Measurements from ENCODE around the gene HNRNPC. TPM values are rescaled to one million over a fixed set of nuclear protein-coding genes. Genes with fewer than 3 reads are reported as not detected.
"Not testable (repeated sequence)": the region's sequence is repeated elsewhere in the genome, so short reads cannot be mapped to it uniquely, and the experiment has no call there.

The HNRNPC gene
- total RNA-seq, 8 experiments from 2014 or later: 566 to 1,062 (median 843) TPM

DNA sequence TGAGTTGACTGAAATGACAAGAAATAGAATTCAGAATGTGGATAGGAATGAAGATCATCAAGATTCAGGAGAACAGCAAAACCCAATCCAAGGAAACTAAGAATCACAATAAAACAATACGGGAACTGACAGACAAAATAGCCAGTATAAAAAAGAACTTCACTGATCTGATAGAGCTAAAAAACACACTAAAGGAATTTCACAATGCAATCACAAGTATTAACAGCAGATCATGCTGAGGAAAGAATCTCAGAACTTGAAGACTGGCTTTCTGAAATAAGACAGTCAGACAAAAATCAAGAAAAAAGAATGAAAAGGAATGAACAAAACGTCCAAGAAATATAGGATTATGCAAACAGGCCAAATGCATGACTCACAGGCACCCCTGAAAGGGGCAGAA is 98.1 kb downstream of the HNRNPC start:
- no peak for ATAC-seq (replicated peaks in 6 of 8)
- Histone ChIP-seq H3K27ac (no peak overlapping the region), H3K4me1 (replicated peaks in 1 of 2) (no peaks in the 10 kb centered on the region), H3K4me3 (no peak overlapping the region)
- in situ Hi-C loops (cut with MboI; ENCODE audit: low pct_unique_long_range_greater_than_20kb in 2 of 9, low sequenced_read_pairs in 9 of 9, unreplicated experiment in 9 of 9): no loop called here
- WGBS, 10 experiments: 37 to 58% (median 47%) methylated on average over 2 of the region's 2 CpGs; no CpG with 5 or more reads in 2 of the 10 experiments

DNA sequence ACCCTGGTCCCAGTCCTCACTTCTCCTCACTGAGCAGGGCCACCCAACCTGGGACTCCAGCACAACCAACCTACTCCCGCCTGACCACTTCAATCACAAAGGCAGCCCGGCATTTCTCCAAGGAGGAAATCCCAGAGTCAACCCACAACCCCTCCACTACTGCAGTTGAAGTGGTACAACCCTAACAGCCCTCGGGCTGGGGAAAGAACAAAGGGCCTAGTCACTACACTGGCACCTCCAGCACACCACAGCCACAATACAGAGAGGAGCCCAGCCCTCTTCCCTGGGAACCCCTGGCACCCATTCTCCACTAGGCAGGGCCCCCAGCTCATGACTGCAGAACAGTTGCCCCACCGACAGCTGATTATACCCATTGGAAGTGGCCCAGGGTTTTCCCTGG is 99.7 kb downstream of the HNRNPC start:
- in situ Hi-C loops (cut with MboI; ENCODE audit: low pct_unique_long_range_greater_than_20kb in 2 of 9, low sequenced_read_pairs in 9 of 9, unreplicated experiment in 9 of 9): no loop called here
- ATAC-seq (replicated peaks in 6 of 8): no peak
- 0 to 80% (median 71%) methylated on average over 1 to 3 of the region's 4 CpGs; no CpG with 5 or more reads in 6 of the 10 experiments for WGBS, 10 experiments

DNA sequence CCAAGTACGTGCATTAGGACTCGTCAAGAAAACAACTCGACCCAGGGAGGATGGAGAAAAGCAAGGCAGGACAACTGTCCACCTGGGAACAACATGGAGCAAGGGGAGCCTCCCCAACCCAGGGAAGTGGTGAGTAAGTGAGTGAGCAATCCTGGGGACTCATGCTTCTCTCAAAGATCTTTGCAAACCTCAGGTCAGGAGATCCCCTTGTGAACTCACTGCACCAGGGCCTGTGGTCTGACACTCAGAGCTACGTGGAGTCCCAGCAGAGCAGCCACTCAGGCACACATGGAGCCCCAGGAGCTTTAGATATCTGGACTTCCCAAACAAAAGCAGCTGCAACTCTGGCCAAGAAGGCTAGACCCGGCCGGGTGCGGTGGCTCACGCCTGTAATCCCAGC is 101.2 kb downstream of the HNRNPC start:
- H3K27ac ChIP-seq: no peak overlapping the region
- H3K4me3 ChIP-seq: no peak overlapping the region
- no peak for ATAC-seq (replicated peaks in 6 of 8)
- 40 to 100% (median 63%) methylated on average over 2 to 4 of the region's 8 CpGs; no CpG with 5 or more reads in 4 of the 10 experiments for WGBS, 10 experiments
- in situ Hi-C loops (cut with MboI; ENCODE audit: low pct_unique_long_range_greater_than_20kb in 2 of 9, low sequenced_read_pairs in 9 of 9, unreplicated experiment in 9 of 9): no loop called here
- no peaks in the 10 kb centered on the region for H3K4me1 ChIP-seq (replicated peaks in 1 of 2)

More for the DNA sequence above, 99.7 kb downstream of the HNRNPC start:
- no peaks in the 10 kb centered on the region for H3K4me1 ChIP-seq (replicated peaks in 1 of 2)
- no peak overlapping the region for H3K27ac ChIP-seq
- H3K4me3 ChIP-seq: no peak overlapping the region

DNA sequence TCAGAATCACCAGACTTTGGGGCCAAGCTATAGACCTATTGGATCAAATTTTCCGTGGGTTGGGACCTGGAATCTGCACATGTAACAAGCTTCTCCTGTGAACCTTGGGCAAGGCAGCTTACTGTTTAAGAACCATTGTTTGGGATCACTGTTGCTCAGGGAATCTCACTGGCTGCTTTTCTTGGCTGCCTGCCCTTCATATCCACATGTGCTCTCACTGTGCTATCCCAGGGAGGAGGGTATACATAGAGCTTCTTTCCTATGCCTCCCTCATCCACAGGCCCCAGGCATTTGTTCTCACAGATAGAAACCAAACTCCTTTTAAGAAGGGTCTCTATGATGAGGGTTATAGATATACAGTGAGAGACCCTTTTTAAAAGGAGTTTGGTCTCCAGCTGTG is 103.6 kb downstream of the HNRNPC start:
- 0% methylated on average over 1 of the region's 1 CpG; no CpG with 5 or more reads in 9 of the 10 experiments for WGBS, 10 experiments
- H3K4me1 ChIP-seq (replicated peaks in 1 of 2); H3K4me3 ChIP-seq; in situ Hi-C loops (cut with MboI; ENCODE audit: low pct_unique_long_range_greater_than_20kb in 2 of 9, low sequenced_read_pairs in 9 of 9, unreplicated experiment in 9 of 9); H3K27ac ChIP-seq: not testable (repeated sequence)
- peak in 6 of 8 experiments; percentile 43 to 100 (median 92) for ATAC-seq (replicated peaks in 6 of 8)

DNA sequence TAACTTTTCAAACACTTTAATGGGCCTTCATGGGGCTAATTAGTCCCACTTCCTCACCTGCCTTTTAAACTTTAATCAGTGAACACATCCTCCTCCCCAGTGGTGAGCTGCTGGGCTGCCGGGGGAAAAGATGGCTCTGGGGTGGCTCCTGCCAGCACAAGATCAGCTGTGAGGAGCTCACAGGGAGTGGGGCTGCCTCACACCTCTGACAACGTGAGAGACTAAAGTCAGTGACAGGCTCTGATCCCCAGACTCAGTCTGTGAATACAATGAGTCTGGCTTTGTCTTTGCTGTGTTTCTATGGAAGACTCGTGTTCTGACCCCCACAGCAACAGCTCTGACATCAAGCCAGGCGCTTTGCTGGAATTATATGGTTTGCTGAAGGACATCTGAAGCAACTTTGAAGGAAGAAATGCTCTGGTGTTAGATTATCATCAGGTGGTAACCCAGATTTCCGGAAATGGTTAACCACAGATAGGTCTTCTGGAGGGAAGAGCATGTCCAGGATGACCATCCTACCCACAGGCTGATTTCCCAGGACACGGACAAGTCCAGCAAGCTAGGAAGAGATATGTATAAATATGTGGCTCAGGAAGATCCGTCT is 104.1 kb downstream of the HNRNPC start:
- H3K4me1 ChIP-seq (replicated peaks in 1 of 2); in situ Hi-C loops (cut with MboI; ENCODE audit: low pct_unique_long_range_greater_than_20kb in 2 of 9, low sequenced_read_pairs in 9 of 9, unreplicated experiment in 9 of 9); H3K27ac ChIP-seq; H3K4me3 ChIP-seq: not testable (repeated sequence)
- 0 to 80% (median 65%) methylated on average over 1 to 2 of the region's 7 CpGs; no CpG with 5 or more reads in 6 of the 10 experiments for WGBS, 10 experiments
- peak in 2 of 8 experiments; percentile 25 to 31 for ATAC-seq (replicated peaks in 6 of 8)

DNA sequence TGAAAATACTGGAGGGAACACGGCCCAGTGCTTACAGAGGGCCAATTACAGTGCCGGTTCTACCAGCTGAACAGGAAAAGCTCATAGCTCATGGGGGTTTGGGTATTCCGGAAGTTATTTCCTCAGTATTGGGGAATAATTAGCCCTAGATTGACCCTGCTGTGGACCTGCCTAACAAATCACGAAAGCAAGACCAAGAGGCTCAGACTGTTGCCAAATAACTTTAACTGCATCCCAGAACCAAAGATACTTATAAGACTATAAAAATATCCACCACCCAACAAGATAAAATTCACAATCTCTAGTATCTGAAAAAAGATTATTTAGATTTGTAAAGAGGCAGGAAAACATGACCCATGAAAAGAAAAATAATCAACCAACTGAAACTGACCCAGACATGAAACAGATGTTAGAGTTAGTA is 105.4 kb downstream of the HNRNPC start:
- ATAC-seq (replicated peaks in 6 of 8): no peak
- in situ Hi-C loops (cut with MboI; ENCODE audit: low pct_unique_long_range_greater_than_20kb in 2 of 9, low sequenced_read_pairs in 9 of 9, unreplicated experiment in 9 of 9): no loop called here
- Histone ChIP-seq H3K27ac (no peak overlapping the region), H3K4me1 (replicated peaks in 1 of 2) (no peaks in the 10 kb centered on the region), H3K4me3 (no peak overlapping the region)
- 14 to 95% (median 73%) methylated on average over 1 to 4 of the region's 4 CpGs for WGBS, 10 experiments

DNA sequence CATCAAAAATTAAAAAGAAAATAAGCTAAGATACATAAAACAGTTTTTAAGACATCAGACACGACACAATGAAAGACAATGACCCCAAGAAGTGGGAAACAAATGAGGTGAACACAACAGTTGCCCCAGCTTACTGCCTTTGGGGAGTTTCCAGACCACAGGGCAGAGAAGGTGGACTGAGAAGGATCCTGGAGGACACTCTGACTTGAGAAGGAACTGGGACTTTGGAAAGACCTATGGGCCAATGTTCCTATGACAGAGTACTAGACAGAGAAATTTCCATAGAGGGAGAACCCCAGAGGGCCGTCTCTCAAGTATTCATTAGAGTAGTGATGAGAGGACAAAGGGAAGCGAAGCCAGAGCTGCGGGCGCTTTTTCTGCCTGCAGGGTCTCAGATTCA is 107.2 kb downstream of the HNRNPC start:
- in situ Hi-C loops (cut with MboI; ENCODE audit: low pct_unique_long_range_greater_than_20kb in 2 of 9, low sequenced_read_pairs in 9 of 9, unreplicated experiment in 9 of 9): no loop called here
- no peak for ATAC-seq (replicated peaks in 6 of 8)
- Histone ChIP-seq H3K4me1 (replicated peaks in 1 of 2) (no peaks in the 10 kb centered on the region), H3K27ac (no peak overlapping the region), H3K4me3 (no peak overlapping the region)
- WGBS, 10 experiments: 0 to 100% (median 23%) methylated on average over 1 to 5 of the region's 5 CpGs; no CpG with 5 or more reads in 2 of the 10 experiments

DNA sequence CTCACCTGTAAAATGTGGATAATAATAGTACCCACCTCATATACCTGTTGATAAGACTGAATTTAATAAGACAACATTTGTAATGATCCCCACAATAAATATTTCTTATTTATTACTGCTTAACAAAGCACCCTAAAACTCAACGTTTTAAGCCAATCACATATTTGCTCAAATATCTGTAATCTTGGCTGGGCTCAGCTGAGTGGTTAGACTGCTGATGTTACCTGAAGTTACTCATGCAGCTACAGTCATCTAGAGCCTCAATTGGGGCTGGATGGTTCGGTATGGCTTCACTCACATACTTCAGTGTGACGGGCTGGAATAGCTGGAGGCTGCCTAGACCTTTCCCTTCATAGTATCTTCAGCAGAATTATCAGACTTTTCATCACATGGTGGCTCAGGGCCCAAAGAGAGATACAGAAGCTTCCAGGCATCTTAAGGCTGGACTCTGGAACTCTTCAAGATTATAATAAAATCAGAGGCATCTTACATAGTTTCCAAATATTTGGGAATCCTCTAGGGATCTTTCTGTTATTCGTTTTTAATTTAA is 109.1 kb downstream of the HNRNPC start:
- 0 to 70% (median 45%) methylated on average over 1 to 4 of the region's 4 CpGs for WGBS, 10 experiments
- no peak overlapping the region for H3K4me3 ChIP-seq
- H3K4me1 ChIP-seq (replicated peaks in 1 of 2): no peaks in the 10 kb centered on the region

More for the DNA sequence above, 109.1 kb downstream of the HNRNPC start:
- in situ Hi-C loops (cut with MboI; ENCODE audit: low pct_unique_long_range_greater_than_20kb in 2 of 9, low sequenced_read_pairs in 9 of 9, unreplicated experiment in 9 of 9): no loop called here
- ATAC-seq (replicated peaks in 6 of 8): no peak
- H3K27ac ChIP-seq: no peak overlapping the region

Other genes starting within 250 kb of the HNRNPC start
- 10 to 100 TPM in 5 of 8 experiments, 1 to 10 TPM in 3; 4.1 to 51.8 (median 13.7) TPM for gene NDRG2, start 244.4 kb downstream of the HNRNPC start, total RNA-seq
- under 1 TPM in 3 of 8 experiments, not detected in 5; 0.18 to 0.62 (median 0.38) TPM for gene TPPP2, start 239.2 kb downstream of the HNRNPC start, total RNA-seq
- under 1 TPM in 3 of 8 experiments, not detected in 5; 0.17 to 0.90 (median 0.70) TPM for gene RNASE13, start 234.6 kb downstream of the HNRNPC start, total RNA-seq
- gene RNASE7, start 227.1 kb downstream of the HNRNPC start, total RNA-seq: under 1 TPM in 4 of 8 experiments, not detected in 4; 0.14 to 0.40 (median 0.29) TPM
- gene RNASE8, start 211.6 kb downstream of the HNRNPC start, total RNA-seq: under 1 TPM in 2 of 8 experiments, not detected in 6; 0.22 to 0.95 TPM
- gene ARHGEF40, start 199.1 kb downstream of the HNRNPC start, total RNA-seq: 10 to 100 TPM; 15.0 to 61.4 (median 24.8) TPM
- 10 to 100 TPM; 10.5 to 42.7 (median 17.2) TPM for gene ZNF219, start 170.8 kb downstream of the HNRNPC start, total RNA-seq
- 1 to 10 TPM in 4 of 8 experiments, under 1 TPM in 4; 0.37 to 2.5 (median 1.0) TPM for gene TMEM253, start 168.4 kb downstream of the HNRNPC start, total RNA-seq
- gene OR5AU1, start 113.4 kb downstream of the HNRNPC start, total RNA-seq: under 1 TPM in 6 of 8 experiments, not detected in 2; 0.04 to 0.47 (median 0.20) TPM
- gene RPGRIP1, start 10.6 kb upstream of the HNRNPC start, total RNA-seq: under 1 TPM in 6 of 8 experiments, not detected in 2; 0.33 to 0.92 (median 0.52) TPM
- gene SUPT16H, start 114.6 kb upstream of the HNRNPC start, total RNA-seq: 100 to 1,000 TPM in 3 of 8 experiments, 10 to 100 TPM in 5; 67.9 to 155 (median 81.9) TPM
- gene CHD8, start 186.7 kb upstream of the HNRNPC start, total RNA-seq: 100 to 1,000 TPM in 2 of 8 experiments, 10 to 100 TPM in 6; 48.7 to 114 (median 81.1) TPM
- gene RAB2B, start 207.5 kb upstream of the HNRNPC start, total RNA-seq: 10 to 100 TPM; 23.8 to 61.2 (median 47.8) TPM
- gene TOX4, start 207.8 kb upstream of the HNRNPC start, total RNA-seq: 10 to 100 TPM; 25.1 to 59.3 (median 35.3) TPM
- 10 to 100 TPM; 26.6 to 76.2 (median 49.8) TPM for gene METTL3, start 241.9 kb upstream of the HNRNPC start, total RNA-seq

Data from motor neuron (in vitro differentiated cells).